ENCODE data around the gene SETBP1.

The SETBP1 gene

GRCh38 chr18:44924785-44925499, 244.3 kb downstream of the SETBP1 start:
- TF ChIP-seq, protein P1, sequence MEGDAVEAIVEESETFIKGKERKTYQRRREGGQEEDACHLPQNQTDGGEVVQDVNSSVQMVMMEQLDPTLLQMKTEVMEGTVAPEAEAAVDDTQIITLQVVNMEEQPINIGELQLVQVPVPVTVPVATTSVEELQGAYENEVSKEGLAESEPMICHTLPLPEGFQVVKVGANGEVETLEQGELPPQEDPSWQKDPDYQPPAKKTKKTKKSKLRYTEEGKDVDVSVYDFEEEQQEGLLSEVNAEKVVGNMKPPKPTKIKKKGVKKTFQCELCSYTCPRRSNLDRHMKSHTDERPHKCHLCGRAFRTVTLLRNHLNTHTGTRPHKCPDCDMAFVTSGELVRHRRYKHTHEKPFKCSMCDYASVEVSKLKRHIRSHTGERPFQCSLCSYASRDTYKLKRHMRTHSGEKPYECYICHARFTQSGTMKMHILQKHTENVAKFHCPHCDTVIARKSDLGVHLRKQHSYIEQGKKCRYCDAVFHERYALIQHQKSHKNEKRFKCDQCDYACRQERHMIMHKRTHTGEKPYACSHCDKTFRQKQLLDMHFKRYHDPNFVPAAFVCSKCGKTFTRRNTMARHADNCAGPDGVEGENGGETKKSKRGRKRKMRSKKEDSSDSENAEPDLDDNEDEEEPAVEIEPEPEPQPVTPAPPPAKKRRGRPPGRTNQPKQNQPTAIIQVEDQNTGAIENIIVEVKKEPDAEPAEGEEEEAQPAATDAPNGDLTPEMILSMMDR (IDR thresholded peaks at IDR 0.05; ENCODE audit: insufficient read depth, low read depth, low read length, missing control alignments) = no peak
- DNase-seq (ENCODE audit: low read depth) = no peak
- H3K4me3 ChIP-seq (ENCODE audit: low read depth, low read length) = no peak overlapping the region

DNA sequence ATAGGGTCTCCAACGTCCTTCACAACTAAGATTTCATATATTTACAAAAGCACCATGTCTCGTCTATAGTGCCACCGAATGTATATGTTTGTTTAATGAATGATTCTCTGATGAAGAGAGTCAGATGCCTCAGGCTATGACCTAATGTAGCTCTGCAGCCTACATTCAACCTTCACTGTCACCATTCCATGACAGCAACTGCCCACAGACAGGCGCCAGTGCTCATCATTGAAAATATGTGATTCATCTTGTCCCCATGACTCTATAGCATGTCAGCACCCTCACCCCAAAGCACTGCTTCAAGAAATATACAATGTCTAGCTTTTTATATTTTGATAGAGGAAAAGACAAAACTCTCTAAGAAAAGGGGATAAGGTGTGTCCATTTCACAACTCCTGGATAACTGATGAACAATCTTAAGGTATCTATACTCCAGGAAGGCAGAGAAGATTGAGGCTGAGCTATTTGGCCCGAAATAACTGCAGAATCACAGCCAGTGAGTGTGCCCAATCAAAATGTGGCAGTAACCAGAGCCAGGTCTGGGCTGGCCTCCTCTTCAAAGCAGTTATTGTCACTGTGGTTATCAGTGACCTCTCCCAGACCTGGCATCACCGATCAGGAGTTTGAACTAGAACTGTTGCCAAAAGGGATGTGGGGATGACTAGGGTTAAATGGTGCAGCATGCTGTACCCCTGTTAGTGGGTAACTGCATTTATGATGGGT, 246.6 kb downstream of the SETBP1 start:
- TF ChIP-seq, protein P1 (IDR thresholded peaks at IDR 0.05; ENCODE audit: insufficient read depth, low read depth, low read length, missing control alignments) = no peak
- DNase-seq (ENCODE audit: low read depth) = no peak
- H3K4me3 ChIP-seq (ENCODE audit: low read depth, low read length) = no peak overlapping the region

- no peak for DNase-seq (ENCODE audit: low read depth)
- TF ChIP-seq, protein P1 (IDR thresholded peaks at IDR 0.05; ENCODE audit: insufficient read depth, low read depth, low read length, missing control alignments) = no peak
Measured at GRCh38 chr18:44934901-44935300, 254.2 kb downstream of the SETBP1 start.

DNA sequence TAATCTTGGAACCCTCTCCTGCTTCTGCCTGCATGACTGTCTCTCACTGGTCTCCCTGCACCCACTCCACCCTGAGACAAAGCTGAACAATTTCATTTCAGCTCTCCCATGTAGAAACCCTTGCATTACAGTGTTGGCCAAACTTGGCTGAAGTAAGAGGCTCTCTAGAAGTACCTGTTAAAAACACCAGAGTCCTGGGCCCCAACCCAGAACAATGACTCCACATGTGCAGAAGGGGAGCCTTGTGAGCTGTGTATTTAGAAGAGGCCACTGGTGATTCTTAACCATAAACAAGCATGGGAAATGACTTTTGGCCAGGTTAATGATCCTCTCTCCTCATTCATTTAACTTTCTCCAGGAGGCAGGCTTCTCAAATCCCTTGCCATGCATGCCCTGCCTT, 254.8 kb downstream of the SETBP1 start:
- TF ChIP-seq, protein P1 (IDR thresholded peaks at IDR 0.05; ENCODE audit: insufficient read depth, low read depth, low read length, missing control alignments) = no peak
- DNase-seq (ENCODE audit: low read depth) = no peak

More at GRCh38 chr18:44934901-44935300, 254.2 kb downstream of the SETBP1 start:
- no peak overlapping the region for H3K4me3 ChIP-seq (ENCODE audit: low read depth, low read length)

GRCh38 chr18:44936485-44936884, 255.8 kb downstream of the SETBP1 start:
- TF ChIP-seq, protein P1 (IDR thresholded peaks at IDR 0.05; ENCODE audit: insufficient read depth, low read depth, low read length, missing control alignments) = no peak
- DNase-seq (ENCODE audit: low read depth) = no peak
- no peak overlapping the region for H3K4me3 ChIP-seq (ENCODE audit: low read depth, low read length)

More for the DNA sequence above, 254.8 kb downstream of the SETBP1 start:
- H3K4me3 ChIP-seq (ENCODE audit: low read depth, low read length) = no peak overlapping the region

DNA sequence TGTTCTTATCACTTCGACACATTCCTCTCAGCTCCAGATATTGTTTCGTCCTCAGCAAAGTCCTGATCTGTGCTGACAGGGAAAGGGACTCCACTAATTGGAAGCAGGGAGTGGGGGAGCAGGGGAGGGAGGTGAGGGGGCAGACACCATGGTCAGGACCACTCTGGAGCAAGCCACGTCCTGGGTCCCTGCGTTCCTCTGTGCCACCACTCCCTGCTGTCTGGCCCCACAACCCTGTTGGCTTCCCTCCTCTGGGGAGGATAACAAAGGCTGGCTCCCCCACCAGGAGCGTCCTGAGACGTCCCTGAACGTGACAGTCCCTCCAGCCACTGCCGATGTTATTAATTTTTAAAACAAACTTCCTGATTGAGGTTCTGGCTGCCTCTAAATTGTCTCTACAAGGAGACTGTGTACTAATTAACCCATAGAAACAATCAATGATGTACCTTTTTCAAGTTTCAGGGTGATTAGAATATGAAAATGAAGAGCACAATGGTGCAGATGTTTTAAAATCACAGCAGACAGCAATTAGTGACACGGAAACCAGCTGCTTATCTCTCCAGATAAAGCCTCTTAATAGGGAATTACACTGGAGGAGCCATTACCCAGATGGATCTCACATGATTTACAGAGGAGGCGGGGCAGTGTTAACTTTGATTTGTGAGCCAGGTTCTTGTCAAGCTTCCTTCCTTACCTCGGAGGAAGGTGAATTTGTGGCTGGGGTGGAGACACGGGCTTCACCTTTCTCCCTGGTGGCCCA, 257.5 kb downstream of the SETBP1 start:
- DNase-seq (ENCODE audit: low read depth) = no peak
- TF ChIP-seq, protein P1 (IDR thresholded peaks at IDR 0.05; ENCODE audit: insufficient read depth, low read depth, low read length, missing control alignments) = no peak
- H3K4me3 ChIP-seq (ENCODE audit: low read depth, low read length) = no peak overlapping the region
